Upper lobe of right lung (tissue), 1 donor: ENCODE results near the gene ARHGAP40. TPM values are rescaled to one million over a fixed set of nuclear protein-coding genes. Genes with fewer than 3 reads are reported as not detected.

Experiments used
- ATAC-seq: fragments of 200-7000 bp; cut with Tn5 transposase; one replicate; pipeline ENCODE4 v1.9.1; 2020; ENCODE audit warnings: mild to moderate bottlenecking, moderate library complexity
- DNase-seq: peaks from one replicate; pipeline ENCODE4 v3.0.0-alpha.2; 2020
- H3K27ac ChIP-seq: fragments of 200-600 bp; one replicate; pipeline ENCODE4 v1.8.0; 2022
- H3K27me3 ChIP-seq: fragments of 200-600 bp; one replicate; pipeline ENCODE4 v1.8.0; 2022; ENCODE audit warnings: mild to moderate bottlenecking
- H3K36me3 ChIP-seq: fragments of 200-600 bp; one replicate; pipeline ENCODE4 v1.8.0; 2022
- H3K4me1 ChIP-seq: fragments of 200-600 bp; one replicate; pipeline ENCODE4 v1.8.0; 2022
- H3K4me3 ChIP-seq: fragments of 200-600 bp; one replicate; pipeline ENCODE4 v1.8.0; 2022; ENCODE audit warnings: mild to moderate bottlenecking
- H3K9me3 ChIP-seq: fragments of 200-600 bp; one replicate; pipeline ENCODE4 v1.8.0; 2022
- intact Hi-C: fragments of 100-400 bp; cut with DNase I; formaldehyde crosslinking; loops from one replicate; pipeline ENCODE4 v1.11.0; 2022
- total RNA-seq: library from RNA; stranded (reverse); fragmentation: NEBNext Ultra II Directional; extraction: Animal tissue kit (Norgen Biotek cat#: 25700); gene quantifications from one replicate; pipeline ENCODE4 v1.2.1, GENCODE V29; 2021
- TF ChIP-seq, protein P1 (sequence below): fragments of 200-600 bp; IDR thresholded peaks from one replicate; pipeline ENCODE4 v1.8.0; 2022; ENCODE audit warnings: antibody characterized with exemption
- donor health status: DM: no; HTN: yes; CAD: no; lungs with severe emphysema.

The ARHGAP40 gene
- total RNA-seq, 1 donor from 2014 or later: 0.72 TPM

DNA sequence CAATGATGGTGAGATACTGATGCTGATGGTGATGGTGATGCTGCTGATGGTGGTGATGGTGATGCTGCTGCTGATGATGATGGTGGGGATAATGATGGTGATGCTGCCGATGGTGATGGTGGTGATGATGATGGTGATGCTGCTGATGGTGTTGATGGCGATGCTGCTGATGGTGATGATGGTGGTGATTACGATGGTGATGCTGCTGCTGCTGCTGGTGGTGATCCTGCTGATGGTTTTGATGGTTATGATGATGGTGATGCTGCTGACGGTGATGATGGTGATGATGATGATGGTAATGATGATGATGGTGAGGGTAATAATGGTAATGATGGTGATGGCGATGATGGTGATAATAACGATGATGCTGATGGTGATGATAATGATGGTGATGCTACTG lies 50.0 kb downstream of the ARHGAP40 start:
- Histone ChIP-seq H3K27me3 (peaks cover 33% of the 10 kb centered on the region), H3K36me3 (no peaks in the 10 kb centered on the region), H3K9me3 (no peaks in the 10 kb centered on the region), H3K4me1 (peaks cover under 1% of the 10 kb centered on the region), H3K4me3 (no peak overlapping the region), H3K27ac (no peak overlapping the region)
- DNase-seq (no peak), ATAC-seq (no peak)
- intact Hi-C loops: loop anchor here (10.0 kb wide), 1 partner anchor 243 kb away; no protein-coding TSS in a partner anchor
- TF ChIP-seq, protein P1, sequence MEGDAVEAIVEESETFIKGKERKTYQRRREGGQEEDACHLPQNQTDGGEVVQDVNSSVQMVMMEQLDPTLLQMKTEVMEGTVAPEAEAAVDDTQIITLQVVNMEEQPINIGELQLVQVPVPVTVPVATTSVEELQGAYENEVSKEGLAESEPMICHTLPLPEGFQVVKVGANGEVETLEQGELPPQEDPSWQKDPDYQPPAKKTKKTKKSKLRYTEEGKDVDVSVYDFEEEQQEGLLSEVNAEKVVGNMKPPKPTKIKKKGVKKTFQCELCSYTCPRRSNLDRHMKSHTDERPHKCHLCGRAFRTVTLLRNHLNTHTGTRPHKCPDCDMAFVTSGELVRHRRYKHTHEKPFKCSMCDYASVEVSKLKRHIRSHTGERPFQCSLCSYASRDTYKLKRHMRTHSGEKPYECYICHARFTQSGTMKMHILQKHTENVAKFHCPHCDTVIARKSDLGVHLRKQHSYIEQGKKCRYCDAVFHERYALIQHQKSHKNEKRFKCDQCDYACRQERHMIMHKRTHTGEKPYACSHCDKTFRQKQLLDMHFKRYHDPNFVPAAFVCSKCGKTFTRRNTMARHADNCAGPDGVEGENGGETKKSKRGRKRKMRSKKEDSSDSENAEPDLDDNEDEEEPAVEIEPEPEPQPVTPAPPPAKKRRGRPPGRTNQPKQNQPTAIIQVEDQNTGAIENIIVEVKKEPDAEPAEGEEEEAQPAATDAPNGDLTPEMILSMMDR: no peak

DNA sequence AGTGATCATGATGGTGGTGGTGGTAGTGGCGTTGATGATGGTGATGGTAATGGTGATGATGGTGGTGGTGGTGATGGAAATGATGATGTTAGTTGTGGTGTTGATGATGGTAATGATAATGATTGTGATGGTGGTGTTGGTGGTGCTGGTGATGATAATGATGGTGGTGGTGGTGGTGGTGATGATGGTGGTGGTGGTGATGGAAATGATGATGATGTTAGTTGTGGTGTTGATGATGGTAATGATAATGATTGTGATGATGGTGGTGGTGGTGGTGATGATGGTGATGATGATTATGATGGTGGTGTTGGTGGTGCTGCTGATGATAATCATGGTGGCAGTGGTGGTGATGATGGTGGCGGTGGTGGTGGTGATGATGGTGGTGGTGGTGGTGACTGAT lies 51.4 kb downstream of the ARHGAP40 start:
- H3K4me3 ChIP-seq: no peak overlapping the region
- TF ChIP-seq, protein P1: no peak
- ATAC-seq: no peak
- no peaks in the 10 kb centered on the region for H3K36me3 ChIP-seq
- no peak overlapping the region for H3K27ac ChIP-seq
- no peaks in the 10 kb centered on the region for H3K9me3 ChIP-seq
- no peaks in the 10 kb centered on the region for H3K4me1 ChIP-seq
- intact Hi-C loops: loop anchor here (10.0 kb wide), 1 partner anchor 242 kb away; no protein-coding TSS in a partner anchor
- H3K27me3 ChIP-seq: peaks cover 32% of the 10 kb centered on the region
- no peak for DNase-seq

DNA sequence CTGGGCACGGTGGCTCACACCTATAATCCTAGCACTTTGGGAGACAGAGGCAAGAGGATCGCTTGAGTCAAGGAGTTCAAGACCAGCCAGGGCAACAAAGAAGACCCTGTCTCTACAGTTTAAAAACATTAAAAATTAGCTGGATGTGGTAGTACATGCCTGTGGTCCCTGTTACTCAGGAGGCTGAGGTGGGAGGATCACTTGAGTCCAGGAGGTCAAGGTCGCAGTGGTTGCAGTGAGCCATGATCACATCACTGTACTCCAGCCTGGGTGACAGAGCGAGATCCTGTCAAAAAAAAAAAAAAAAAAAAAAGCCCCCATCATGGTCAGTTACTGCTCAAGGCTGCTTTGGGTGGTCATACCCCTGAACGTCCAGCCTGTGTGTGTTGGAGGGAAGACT lies 55.8 kb downstream of the ARHGAP40 start:
- Histone ChIP-seq H3K4me3 (no peak overlapping the region), H3K27me3 (peaks cover 34% of the 10 kb centered on the region), H3K36me3 (no peaks in the 10 kb centered on the region), H3K27ac (no peak overlapping the region), H3K9me3 (no peaks in the 10 kb centered on the region), H3K4me1 (no peaks in the 10 kb centered on the region)
- ATAC-seq (no peak), DNase-seq (no peak)
- TF ChIP-seq, protein P1: no peak
- intact Hi-C loops: loop anchor here (10.0 kb wide), 1 partner anchor 237 kb away; no protein-coding TSS in a partner anchor

DNA sequence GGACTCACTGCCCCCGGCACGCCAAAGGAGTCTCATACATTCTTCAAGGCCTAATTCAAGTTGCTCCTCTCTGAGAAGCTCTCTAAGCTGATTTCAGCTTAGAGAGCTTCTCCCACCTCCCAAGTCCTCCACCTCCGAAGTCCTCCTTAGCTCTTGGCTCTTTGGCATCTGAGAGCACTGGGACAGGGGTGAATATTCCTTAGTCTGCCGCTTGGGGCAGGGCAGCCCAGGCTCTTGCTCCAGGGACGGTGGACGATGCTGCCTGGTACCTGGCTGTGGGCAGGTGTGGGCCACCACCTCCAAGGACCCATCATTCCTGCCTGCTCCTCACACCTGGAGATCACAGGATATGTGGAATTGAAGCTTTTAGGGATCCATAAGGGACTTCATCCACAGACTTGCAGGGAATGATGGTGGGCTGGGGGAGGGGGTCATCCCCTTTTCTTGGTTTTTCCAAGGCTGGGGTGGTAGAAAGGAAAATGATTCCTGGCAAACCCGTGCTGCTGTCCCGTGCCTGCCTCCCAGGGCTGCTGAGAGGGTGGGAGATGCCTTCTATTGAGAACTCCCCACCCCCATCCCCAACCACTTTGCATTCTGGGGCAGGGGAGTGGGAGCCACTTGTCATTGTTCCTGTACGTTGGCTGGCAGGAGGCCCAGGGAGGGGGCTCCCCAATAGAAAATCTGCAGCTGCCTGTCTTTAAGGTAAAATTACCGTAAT lies 57.4 kb downstream of the ARHGAP40 start:
- H3K4me3 ChIP-seq: no peak overlapping the region
- H3K27me3 ChIP-seq: peaks cover 41% of the 10 kb centered on the region
- no peaks in the 10 kb centered on the region for H3K9me3 ChIP-seq
- no peak overlapping the region for H3K27ac ChIP-seq
- DNase-seq: no peak
- intact Hi-C loops: loop anchor here (10.0 kb wide), 1 partner anchor 236 kb away; no protein-coding TSS in a partner anchor
- no peaks in the 10 kb centered on the region for H3K4me1 ChIP-seq
- ATAC-seq: peak; percentile 73
- TF ChIP-seq, protein P1: peak; percentile 54
- no peaks in the 10 kb centered on the region for H3K36me3 ChIP-seq

DNA sequence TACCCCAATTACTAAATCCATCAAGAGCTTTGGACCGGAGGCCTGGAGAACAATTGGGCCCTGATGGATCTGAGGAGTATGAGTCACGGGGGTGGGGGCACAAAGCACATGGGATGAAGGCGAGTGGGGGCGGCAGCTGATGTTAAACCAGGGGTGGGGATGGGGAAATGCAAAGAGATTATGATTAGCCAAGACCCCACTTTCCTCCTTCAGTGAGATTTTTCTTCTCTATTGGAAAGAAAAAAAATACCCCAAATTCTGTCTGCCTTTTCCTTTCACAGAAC lies 57.9 kb downstream of the ARHGAP40 start:
- Histone ChIP-seq H3K27ac (no peak overlapping the region), H3K9me3 (no peaks in the 10 kb centered on the region), H3K36me3 (no peaks in the 10 kb centered on the region), H3K4me3 (no peak overlapping the region), H3K27me3 (peaks cover 42% of the 10 kb centered on the region), H3K4me1 (no peaks in the 10 kb centered on the region)
- DNase-seq (no peak), ATAC-seq (no peak)
- intact Hi-C loops: loop anchor here (10.0 kb wide), 1 partner anchor 235 kb away; no protein-coding TSS in a partner anchor
- TF ChIP-seq, protein P1: no peak
